ENCODE results near the gene MTNR1B.

The MTNR1B gene

GRCh38 chr11:93017821-93018690 is 48.6 kb downstream of the MTNR1B start:
- no peak for TF ChIP-seq CTCF (IDR thresholded peaks at IDR 0.05; ENCODE audit: low read depth, low read length)
- DNase-seq (ENCODE audit: extremely low read depth, low read depth) = no peak

- TF ChIP-seq CTCF (IDR thresholded peaks at IDR 0.05; ENCODE audit: low read depth, low read length) = no peak
- DNase-seq (ENCODE audit: extremely low read depth, low read depth) = no peak
Measured at GRCh38 chr11:93020248-93021046, 51.0 kb downstream of the MTNR1B start.

DNA sequence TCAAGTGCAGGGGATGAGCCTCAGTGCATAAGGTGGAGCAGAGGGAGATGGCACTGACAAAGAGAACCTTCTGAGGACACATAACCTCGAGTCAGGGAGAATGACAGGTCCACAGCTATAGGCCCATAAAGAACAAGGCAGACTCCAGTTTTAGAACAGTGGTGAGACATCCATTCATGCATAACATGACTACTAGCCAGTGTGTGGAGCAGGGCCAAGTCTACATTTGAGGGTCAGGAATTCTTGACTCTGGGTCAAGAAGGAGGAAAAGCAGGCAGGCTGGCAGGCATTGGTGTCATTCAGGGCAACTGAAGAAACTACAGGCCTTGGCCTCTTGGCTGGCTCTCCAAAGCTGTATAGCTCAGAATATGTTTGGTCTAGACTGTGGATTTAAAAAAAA is 54.9 kb downstream of the MTNR1B start:
- TF ChIP-seq CTCF (IDR thresholded peaks at IDR 0.05; ENCODE audit: low read depth, low read length) = no peak

GRCh38 chr11:93025558-93026255 is 56.3 kb downstream of the MTNR1B start:
- TF ChIP-seq CTCF (IDR thresholded peaks at IDR 0.05; ENCODE audit: low read depth, low read length) = no peak
- DNase-seq (ENCODE audit: extremely low read depth, low read depth) = no peak

More for the DNA sequence above, 54.9 kb downstream of the MTNR1B start:
- no peak for DNase-seq (ENCODE audit: extremely low read depth, low read depth)

DNA sequence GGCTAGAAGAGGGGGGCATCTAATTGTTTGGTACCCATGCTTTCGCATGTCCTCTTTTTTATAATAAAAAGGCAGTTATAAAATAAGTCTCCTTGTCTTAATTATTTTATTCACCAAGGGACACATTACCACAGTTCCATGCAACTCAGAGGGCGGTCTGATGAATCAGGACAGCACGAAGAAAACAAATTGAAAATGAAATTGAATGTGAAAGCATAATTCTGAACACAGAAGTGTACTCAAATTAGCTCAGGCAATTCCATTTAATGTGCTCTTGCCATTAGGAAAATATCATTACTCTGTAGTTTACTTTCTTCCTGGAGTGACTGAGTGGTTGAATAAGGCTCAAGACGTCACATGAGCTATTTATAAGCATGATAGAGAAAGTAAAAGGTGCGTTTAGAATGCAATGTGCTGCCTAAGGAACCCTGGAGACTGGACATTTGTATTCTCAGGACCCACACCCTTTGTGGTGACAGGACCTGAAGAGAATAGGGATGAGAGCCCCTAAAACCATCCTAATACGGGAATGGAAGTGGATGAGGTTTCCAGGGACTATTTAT is 59.6 kb downstream of the MTNR1B start:
- no peak for DNase-seq (ENCODE audit: extremely low read depth, low read depth)
- TF ChIP-seq CTCF (IDR thresholded peaks at IDR 0.05; ENCODE audit: low read depth, low read length) = no peak

GRCh38 chr11:93031386-93031785 is 61.9 kb downstream of the MTNR1B start:
- TF ChIP-seq CTCF (IDR thresholded peaks at IDR 0.05; ENCODE audit: low read depth, low read length) = no peak

More at GRCh38 chr11:93031386-93031785, 61.9 kb downstream of the MTNR1B start:
- no peak for DNase-seq (ENCODE audit: extremely low read depth, low read depth)
